GDM1 (cell line): Measurements from ENCODE around the gene NECAB2.

ENCODE experiments used
- DNase-seq: peaks from one replicate; lab custom pipeline; 2025; lab: John Stamatoyannopoulos, UW

The NECAB2 gene

DNA sequence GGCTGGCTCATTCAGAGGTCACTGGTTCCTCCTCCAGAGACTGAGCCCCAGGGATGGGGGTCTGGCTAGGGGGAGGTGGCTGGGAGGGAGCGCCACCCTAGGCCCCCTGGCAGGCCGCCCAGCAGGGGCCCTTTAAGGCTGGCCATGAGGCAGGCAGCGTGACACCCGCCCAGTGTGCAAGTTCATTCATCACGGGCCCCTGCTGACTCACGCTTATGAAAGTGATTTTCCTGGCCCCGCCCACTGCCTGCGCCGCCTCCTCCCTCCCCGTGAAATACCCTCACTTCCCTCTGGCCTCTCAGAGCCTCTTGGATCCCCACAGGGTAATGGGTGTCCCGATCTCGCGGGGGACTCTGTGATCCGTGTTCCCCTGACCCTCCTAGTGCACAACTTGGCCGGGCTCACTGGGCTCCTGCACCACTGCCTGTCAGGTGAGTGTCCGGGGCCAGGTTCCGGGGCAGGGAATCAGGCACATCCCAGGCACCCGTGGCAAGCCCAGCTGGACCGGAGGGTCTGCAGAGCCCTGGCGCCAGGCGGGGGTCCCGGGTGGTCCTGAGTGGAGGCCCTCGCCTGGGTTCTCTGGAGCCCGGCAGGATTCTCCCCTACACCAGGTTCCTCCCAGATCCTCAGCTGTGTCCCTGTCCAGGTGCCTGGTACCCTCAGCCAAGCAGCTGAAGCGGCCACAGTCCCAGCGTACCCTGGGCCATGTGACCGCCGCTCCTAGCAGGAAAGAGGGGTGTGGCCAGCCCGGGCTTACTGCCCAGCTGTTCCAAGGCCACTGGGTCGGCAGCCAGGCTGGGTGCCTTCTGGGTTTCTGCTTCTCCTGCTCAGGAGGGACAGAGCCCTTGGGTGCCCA lies 14.9 kb upstream of the NECAB2 start, which contains the start of gene OSGIN1:
TSS of gene OSGIN1 (plus strand) at position 301 of the 856 bp plus-strand sequence. CDS start 4,432 bp downstream, outside the sequence.
- DNase-seq = peak; percentile 39

DNA sequence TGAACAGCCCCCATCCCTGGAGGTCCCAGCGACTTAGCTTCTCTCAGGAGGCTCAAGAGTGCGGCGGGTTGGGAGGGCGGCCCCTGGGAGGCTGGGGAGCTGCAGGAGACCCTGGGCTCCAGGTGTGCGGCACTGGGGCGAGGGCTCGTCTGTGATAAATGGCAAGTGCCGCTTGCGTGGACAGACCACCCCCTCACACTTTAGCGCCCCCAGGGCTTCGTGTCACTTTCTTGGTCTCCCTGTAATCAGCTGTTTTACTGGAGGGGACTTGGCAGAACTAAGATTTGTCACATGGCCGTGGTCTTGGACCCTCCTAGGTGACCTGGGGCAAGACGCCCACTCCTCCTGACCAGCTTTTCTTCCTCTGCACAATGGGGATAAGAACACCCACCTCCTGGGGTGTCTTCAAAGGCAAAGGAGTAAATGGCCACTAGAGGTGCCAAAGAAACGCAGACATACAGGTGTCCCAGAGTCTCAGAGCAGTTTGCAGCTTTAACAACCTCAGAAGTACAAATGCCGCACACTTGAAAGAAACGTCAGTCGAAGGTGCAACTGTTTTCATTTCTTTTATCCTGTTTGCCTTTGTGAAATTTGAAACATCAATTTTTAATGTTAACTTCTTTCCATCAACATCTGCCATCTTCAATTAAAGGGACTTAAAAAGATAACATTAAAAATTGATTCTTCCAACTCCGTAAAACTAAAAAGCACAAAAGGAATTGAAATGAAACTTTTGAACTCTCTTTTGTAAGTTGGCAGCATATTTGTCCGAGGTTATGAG lies 14.1 kb upstream of the NECAB2 start:
- no peak for DNase-seq

DNA sequence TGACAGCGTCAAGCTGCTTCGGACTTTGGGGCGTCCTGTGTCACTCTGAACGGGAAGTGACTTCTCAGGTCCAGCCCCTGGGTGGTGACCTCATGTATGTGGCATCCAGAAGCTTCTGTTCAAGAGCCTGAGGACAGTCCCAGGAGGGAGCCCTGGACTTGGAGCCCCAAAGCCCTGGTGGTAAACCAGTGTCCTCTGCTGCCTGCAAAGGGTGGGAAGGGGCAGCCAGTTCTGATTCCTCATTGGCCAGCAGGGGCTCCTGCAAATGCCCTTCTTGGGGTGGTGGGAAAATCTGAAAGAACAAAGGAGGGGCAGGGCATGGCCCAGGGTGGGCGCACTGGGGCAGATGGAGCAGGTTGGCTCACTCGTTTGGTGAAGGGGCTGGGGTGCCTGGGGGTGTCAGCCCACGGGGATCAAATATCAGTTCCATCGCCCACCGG lies 13.4 kb upstream of the NECAB2 start:
- DNase-seq = no peak

DNA sequence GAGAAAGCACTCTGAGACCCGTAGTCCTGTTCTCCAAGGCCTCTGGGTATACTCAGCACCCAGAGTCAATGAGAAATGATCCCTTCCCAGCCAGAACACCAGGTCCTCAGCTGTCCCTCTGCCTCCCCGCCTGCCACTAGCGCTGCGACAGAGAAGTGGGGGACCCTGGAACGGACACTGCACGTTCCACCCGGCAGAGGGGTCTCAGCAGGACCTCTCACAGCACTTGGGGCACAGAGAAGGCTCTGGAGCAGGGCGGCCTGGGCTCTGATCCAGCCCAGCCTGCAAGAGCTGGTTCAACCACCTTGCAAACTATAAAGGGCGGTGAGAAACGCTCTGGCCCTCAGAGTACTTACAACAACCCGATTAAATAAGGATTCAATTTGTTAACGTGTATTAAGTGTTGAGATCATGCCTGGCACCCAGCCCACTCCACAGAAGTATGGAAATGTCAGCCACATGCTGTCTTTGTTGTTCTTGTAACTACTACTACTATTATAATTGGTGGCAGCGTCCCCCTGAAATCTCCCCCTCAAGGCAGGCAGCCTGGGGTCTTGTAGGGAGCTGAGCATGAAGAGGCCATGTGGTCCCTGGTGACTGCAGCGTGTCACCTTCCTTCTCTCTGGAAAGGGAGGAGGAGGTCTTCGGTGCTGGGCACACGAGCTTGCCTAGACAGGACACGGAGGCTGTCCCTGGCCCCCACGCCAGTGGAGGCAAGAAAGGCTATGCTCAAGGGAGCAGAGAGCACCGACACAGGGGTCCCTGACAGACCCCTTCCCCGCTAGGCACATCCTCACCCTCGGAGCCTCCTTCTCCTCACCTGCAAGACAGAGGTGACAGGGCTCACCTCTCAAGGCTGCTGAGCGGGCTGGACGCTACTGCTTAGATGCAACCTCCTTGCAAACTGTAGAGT lies 12.6 kb upstream of the NECAB2 start:
- no peak for DNase-seq

DNA sequence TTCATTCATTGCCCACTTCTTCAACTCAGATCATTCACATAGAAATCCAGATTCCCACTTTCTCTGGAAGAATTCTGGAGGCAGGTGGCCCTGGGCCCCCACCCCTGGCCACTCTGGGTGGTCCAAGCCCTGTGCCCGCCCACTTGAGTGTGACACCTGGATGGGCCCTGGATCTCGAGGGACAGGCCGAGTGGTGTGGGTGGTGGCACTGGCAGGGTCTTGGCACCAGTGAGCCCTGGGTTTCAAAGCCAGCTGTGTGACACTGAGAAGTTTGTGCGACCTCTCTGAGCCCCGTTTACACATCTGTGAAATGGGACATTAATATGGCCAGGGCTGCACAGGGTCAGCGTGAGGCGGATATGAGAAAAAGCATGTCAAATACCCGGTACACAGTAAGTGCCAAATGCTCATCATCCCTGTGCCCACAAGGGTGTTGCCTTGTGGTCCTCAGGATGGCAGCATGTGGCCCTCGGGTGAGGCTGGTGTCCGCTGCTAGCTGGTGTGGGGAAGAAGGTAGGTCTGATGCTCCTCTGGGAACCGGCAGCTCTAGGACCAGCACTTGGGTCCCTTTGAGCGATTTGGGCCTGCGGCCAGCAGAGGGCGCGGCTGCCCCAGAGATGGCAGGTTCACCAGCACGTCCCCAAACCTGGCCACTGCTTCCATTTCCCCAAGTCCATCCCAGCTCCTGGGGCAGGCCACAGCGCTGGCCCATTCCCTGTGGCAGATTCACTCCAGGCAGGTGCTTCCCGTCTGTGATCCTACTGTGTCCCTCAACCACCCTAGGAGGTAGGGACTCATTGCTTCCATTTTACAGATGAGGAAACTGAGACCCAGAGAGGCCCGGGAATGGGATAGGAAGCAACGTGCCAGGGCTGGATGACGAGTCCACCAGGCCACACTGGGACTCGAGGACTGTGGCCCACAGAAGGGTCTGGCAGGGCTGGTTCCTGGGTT lies 11.4 kb upstream of the NECAB2 start:
- peak; percentile 8 for DNase-seq

DNA sequence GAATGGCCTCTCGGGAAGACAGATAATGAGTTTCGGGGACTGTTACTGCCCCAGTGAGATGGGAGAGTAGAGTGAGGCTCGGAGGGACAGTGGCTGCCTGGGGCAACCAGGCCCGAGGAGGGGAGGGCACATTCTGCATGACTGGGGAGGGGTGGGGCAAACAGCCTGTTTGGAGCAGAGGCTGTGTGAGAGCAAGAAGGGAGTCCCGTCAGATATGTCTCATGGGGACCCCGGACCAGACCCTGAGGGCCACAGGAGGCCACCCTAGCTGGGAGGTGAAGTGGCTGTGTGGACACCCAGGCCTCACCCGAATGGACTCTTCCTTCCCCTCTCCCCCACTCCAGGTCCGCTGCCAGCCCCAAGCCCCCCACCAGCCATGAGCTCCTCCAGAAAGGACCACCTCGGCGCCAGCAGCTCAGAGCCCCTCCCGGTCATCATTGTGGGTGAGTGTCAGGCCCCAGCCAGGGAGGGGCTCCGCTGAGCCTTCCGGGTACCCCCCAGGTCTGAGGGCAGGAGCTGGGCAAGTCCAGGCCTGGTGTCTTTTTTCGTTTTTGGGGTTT lies 10.7 kb upstream of the NECAB2 start:
- DNase-seq = no peak

DNA sequence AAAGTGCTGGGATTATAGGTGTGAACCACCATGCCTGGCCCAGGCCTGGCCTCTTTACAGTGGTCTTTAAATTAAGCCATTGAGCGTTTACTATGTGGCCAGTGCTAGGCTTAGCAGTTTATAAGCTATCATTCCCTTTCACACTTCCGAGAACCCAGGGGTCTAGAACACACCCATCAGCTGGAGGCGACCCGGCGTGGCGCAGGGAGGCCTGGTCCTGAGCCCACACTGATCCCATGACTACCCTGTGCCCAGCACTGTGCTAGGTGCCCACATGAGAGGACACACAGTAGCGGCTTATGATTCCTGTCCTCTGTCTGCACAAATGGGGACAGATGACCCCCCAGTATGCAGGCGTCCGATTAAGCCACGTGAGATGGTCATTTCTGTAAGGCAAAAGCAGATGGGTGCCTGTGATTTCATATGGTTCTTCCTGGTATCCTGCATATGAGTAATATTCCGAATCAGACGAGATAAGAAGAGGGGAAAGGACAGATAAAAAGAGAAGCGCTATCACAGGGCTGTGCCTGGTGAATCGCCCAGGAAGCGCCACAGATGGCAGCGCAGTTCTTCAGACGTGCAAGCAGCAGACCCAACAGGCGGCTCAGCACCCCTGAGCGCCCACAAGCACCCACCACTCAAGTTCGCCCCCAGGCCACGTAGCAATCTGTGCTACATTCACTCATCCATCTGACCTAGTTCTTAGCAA lies 9.8 kb upstream of the NECAB2 start:
- no peak for DNase-seq

DNA sequence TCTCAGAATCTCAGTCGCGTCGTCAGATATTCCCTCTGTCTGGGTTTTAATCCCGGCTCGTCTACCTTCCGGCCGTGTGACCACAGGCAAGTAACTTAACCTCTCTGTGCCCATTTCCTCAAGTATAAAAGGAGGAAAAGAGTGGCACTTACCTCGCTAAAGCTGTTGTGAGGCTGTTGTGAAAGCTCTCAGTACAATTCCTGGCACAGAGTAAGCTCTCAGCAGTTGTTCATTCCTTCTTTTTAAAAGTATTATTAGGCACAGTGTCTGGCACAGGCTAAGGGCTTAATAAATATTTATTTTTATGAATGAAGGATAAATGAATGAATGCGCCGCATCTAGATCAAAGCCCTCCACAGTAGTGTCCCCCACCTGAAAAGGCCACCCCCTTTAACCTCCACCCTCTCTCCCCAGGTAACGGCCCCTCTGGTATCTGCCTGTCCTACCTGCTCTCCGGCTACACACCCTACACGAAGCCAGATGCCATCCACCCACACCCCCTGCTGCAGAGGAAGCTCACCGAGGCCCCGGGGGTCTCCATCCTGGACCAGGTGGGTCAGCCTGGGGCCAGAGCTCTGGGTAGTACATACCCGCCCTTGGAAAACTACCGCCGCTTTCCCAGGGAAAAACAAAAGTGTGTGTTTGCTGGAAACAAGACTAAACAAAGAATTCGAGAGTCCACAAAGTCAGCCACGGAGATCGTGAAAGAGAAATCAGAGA lies 9.0 kb upstream of the NECAB2 start:
- no peak for DNase-seq

DNA sequence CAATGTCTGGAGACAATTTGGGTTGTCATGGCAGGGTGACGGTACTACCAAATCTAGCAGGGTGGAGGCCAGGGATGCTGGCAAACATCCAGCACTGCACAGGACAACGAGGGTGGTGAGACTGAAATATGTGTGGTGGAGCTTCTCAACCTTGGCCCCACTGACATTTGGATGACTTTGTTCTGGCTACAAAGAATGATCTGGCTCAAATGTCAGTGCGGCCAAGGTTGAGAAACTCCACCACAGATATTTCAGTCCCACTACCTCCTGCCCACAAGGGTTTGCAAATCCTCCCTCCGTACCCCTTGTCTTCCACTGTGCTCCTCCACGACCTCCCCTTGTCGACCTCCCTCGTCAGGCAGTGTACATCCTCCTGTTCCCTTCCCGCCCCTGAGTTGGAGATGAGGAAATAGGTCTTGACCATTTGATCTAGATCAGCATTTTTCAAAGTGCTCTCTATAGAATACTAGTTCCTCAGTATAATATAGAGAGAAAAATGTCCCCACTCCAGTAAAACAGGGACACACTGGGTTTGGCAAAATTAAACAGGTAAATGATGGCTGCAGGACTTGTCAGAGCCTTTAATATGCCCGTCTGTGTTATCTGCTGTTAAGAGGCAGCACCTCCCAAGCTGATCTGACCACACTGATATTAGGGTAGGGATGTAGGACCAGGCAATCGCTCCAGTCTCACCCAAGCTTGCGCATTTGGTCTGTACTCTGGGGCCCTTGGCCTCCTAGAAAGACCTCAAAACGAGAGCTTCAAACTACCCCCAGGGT lies 8.2 kb upstream of the NECAB2 start:
- DNase-seq = no peak

DNA sequence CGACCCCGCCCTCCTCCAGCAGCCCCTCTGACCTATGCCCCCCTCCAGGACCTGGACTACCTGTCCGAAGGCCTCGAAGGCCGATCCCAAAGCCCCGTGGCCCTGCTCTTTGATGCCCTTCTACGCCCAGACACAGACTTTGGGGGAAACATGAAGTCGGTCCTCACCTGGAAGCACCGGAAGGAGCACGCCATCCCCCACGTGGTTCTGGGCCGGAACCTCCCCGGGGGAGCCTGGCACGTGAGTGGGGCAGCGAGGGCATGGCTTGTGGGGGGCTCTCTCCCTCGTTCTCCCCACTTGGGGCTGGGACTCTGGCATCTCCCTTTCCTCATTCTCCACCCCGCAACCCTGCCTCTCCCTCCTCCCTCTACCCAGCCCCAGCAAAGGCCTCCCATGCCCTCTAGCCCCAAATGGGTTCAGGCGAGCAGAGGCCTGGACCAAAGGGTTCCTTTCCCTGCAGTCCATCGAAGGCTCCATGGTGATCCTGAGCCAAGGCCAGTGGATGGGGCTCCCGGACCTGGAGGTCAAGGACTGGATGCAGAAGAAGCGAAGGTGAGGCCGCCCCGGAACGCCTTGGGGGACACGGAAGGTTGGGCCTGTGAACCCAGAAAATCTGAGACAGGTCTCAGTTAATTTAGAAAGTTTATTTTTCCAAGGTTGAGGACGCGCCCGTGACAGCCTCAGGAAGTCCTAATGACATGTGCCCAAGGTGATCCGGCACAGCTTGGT lies 7.4 kb upstream of the NECAB2 start:
- no peak for DNase-seq

DNA sequence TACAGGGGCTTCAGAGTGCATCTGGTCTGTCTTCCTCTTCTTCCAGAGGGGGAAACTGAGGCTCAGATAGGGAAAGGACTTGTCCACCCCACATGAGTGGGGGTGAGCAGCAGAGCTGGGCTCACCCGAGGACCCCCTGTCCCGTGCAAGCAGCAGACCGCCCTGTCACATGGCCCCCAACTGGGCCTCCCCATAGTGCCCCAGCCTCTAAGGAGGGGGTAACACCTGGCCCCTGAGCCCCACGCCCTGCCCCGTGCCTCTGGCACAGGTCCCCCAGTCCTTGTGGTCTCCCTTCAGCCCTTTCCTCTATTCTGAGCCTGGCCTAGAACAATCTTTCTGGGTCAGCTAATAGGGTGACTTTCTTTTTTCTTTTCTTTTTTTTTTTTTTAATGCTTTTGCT lies 6.5 kb upstream of the NECAB2 start:
- no peak for DNase-seq

DNA sequence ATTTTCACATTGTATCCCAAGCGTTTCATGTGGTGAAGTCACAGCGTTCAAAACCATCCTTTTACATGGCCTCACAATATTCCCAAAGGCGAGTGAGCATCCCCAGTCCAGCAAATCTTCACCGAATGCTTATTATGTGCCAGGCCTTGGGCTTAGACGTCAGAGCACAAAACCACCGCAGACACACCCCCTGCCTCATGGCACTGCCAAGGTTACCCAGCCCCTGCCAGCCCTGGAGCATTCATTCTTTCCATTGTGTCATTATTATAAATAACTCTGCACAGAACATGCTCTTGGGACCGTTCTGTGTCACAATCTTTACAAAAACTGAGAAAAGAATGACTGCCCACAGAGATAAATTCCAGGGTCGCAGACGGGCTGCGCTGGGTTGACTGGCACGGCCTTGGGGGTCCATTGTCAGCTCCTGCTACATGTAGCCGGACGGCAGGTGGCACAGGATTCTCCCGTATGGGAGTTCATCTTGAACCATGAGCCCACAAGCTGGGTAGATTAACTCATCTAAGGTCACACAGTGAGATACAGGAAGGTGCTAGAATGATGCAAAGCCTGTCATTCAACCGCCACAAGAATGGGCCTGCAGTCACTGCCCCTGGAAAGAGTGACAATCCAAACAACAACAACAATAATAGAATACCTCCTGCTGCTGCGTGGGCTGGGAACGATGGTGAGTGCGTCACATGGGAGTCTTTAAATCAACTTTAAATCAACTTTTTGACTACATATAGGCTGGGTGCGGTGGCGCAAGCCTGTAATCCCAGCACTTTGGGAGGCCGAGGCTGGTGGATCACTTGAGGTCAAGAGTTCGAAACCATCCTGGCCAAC lies 4.5 kb upstream of the NECAB2 start:
- DNase-seq = no peak

DNA sequence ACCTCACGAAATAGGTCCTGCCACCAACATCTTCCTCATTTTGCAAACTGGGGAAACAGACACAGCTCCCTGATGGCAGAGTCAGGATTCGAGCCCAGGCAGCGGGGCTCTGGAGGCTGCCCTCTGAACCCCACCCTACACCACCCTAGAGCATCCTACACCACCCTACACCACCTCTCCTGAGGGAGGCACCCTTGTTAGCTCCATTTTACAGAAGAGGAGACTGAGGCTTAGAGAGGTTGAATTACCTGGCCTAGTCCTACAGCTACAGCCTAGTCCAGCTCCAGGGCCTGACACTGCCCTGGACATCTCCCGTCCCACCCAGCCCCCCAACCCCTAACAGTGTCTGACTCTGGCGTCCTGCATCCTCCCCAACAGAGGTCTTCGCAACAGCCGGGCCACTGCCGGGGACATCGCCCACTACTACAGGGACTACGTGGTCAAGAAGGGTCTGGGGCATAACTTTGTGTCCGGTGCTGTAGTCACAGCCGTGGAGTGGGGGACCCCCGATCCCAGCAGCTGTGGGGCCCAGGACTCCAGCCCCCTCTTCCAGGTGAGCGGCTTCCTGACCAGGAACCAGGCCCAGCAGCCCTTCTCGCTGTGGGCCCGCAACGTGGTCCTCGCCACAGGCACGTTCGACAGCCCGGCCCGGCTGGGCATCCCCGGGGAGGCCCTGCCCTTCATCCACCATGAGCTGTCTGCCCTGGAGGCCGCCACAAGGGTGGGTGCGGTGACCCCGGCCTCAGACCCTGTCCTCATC lies 3.2 kb upstream of the NECAB2 start:
- no peak for DNase-seq

DNA sequence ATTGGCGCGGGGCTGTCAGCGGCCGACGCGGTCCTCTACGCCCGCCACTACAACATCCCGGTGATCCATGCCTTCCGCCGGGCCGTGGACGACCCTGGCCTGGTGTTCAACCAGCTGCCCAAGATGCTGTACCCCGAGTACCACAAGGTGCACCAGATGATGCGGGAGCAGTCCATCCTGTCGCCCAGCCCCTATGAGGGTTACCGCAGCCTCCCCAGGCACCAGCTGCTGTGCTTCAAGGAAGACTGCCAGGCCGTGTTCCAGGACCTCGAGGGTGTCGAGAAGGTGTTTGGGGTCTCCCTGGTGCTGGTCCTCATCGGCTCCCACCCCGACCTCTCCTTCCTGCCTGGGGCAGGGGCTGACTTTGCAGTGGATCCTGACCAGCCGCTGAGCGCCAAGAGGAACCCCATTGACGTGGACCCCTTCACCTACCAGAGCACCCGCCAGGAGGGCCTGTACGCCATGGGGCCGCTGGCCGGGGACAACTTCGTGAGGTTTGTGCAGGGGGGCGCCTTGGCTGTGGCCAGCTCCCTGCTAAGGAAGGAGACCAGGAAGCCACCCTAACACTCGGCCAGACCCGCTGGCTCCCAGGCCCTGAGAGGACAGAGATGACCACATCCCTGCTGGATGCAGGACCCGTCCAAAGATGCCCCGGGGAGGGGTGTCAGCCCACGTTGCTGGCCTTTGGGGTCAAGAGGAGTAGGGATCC lies 2.4 kb upstream of the NECAB2 start:
- DNase-seq = no peak

DNA sequence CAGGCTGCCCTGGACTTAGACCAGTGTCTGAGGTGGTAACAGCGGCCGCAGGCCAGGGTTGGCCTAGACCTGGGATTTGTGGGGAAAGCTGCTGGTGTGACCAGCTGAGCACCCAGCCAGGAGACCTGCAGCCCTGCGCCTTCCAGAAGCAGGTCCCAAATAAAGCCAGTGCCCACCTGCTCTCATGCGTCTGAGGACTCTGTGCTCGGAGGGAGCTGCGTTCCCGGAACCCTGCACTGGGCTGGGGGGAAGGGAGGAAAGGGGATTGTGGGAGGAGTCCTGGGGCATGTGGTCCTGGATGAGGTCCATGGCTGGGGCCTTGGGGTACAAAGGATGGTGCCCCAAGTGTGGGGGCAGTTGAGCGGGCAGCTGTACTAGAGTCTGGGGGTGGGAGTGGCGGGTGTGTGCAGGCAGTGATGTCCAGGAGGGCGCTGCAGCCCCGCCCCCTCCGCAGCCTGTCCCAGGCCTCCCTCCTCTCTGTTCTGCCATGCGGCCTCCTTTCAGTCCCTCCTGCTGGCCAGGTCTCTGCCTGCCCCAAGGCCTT lies 1.8 kb upstream of the NECAB2 start:
- no peak for DNase-seq
